Liver (tissue), 3 donors: Measurements from ENCODE around the gene FANCM.

ENCODE experiments used
- GABPA ChIP-seq, 2 donors: IDR thresholded peaks in 1 of 2; conservative IDR thresholded peaks in 1 of 2; 2 replicates each; pipeline ENCODE4 v1.6.1; 2016; ENCODE audit warnings: antibody characterized with exemption in 2 of 2, mild to moderate bottlenecking in 1 of 2, moderate library complexity in 1 of 2
- HNF4A ChIP-seq, 2 donors: conservative IDR thresholded peaks; 2 replicates each; pipeline ENCODE4 v1.6.1; 2016; ENCODE audit warnings: antibody characterized with exemption in 2 of 2, mild to moderate bottlenecking in 2 of 2
- JUND ChIP-seq, 2 donors: IDR thresholded peaks; 2 replicates each; pipeline ENCODE4 v1.6.1; 2016; ENCODE audit warnings: antibody characterized with exemption in 2 of 2
- RAD21 ChIP-seq, 2 donors: IDR thresholded peaks; 2 replicates each; pipeline ENCODE4 v1.6.1; 2016; ENCODE audit warnings: antibody characterized with exemption in 2 of 2, mild to moderate bottlenecking in 2 of 2
- SP1 ChIP-seq: IDR thresholded peaks from 2 replicates; pipeline ENCODE4 v1.6.1; 2018; ENCODE audit warnings: antibody characterized with exemption, mild to moderate bottlenecking
- TAF1 ChIP-seq: conservative IDR thresholded peaks from 2 replicates; pipeline ENCODE4 v1.6.1; 2016; ENCODE audit warnings: antibody characterized with exemption, mild to moderate bottlenecking
- YY1 ChIP-seq: IDR thresholded peaks from 2 replicates; pipeline ENCODE4 v1.6.1; 2016; ENCODE audit warnings: antibody characterized with exemption, mild to moderate bottlenecking
- ZBTB33 ChIP-seq: IDR thresholded peaks from 2 replicates; pipeline ENCODE4 v1.6.1; 2016; ENCODE audit warnings: antibody characterized with exemption
- TF ChIP-seq, protein P1 (sequence below): fragments of 150-350 bp; IDR thresholded peaks from 2 replicates; pipeline ENCODE4 v1.5.1; 2017; ENCODE audit warnings: improper control_type of control experiment, low read depth, low read length; ENCODE audit not compliant: missing input control
- TF ChIP-seq, protein P2 (sequence below): IDR thresholded peaks from 2 replicates; pipeline ENCODE4 v1.6.1; 2016; ENCODE audit warnings: antibody characterized with exemption
- donor health status: healthy.
- donor health status: healthy.

DNA sequence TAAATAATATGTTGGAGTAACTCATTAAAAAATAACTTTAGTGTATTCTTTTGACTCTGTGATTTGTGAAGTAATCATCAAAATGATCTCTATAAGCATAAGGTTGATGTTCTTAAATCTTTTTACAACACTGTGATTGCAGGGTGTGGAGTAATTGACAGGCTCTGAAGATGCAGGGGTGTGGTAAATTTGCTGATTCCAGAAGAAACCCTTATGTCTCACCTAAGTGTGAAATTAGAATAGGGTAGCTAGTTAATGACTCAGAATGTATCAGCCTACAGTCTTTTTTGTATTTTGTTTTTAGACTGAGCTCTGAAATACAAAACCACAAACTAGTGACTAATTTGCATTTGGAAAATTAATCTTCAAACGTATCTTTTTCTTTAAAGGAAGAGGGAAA, 45.9 kb upstream of the FANCM start:
- TF ChIP-seq, protein P1, sequence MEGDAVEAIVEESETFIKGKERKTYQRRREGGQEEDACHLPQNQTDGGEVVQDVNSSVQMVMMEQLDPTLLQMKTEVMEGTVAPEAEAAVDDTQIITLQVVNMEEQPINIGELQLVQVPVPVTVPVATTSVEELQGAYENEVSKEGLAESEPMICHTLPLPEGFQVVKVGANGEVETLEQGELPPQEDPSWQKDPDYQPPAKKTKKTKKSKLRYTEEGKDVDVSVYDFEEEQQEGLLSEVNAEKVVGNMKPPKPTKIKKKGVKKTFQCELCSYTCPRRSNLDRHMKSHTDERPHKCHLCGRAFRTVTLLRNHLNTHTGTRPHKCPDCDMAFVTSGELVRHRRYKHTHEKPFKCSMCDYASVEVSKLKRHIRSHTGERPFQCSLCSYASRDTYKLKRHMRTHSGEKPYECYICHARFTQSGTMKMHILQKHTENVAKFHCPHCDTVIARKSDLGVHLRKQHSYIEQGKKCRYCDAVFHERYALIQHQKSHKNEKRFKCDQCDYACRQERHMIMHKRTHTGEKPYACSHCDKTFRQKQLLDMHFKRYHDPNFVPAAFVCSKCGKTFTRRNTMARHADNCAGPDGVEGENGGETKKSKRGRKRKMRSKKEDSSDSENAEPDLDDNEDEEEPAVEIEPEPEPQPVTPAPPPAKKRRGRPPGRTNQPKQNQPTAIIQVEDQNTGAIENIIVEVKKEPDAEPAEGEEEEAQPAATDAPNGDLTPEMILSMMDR: no peak
- TF ChIP-seq HNF4A (conservative IDR thresholded peaks at IDR 0.05) (no peak), GABPA (IDR thresholded peaks at IDR 0.05 in 1 of 2, conservative IDR thresholded peaks at IDR 0.05 in 1 of 2) (no peak), YY1 (no peak), TAF1 (no peak), ZBTB33 (no peak), RAD21 (IDR thresholded peaks at IDR 0.05) (no peak), JUND (IDR thresholded peaks at IDR 0.05) (no peak), SP1 (no peak)
- TF ChIP-seq, protein P2, sequence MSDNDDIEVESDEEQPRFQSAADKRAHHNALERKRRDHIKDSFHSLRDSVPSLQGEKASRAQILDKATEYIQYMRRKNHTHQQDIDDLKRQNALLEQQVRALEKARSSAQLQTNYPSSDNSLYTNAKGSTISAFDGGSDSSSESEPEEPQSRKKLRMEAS: no peak
